GM23338 (cell line): ENCODE measurements around the gene ZBTB46. TPM values are rescaled to one million over a fixed set of nuclear protein-coding genes. Genes with fewer than 3 reads are reported as not detected.

Experiments used
- CTCF ChIP-seq, 2 experiments: fragments of 200-600 bp in 1 of 2; sonication (generic) in 1 of 2; conservative IDR thresholded peaks; 2 replicates each; pipeline versions ENCODE4 v1.5.1 to v1.6.1; 2016 to 2017; ENCODE audit warnings: antibody characterized with exemption in 2 of 2, low read depth in 2 of 2, mild to moderate bottlenecking in 2 of 2, moderate library complexity in 1 of 2
- EZH2 ChIP-seq: fragments of 200-600 bp; sonication (generic); IDR thresholded peaks from one replicate; pipeline ENCODE4 v1.8.0; 2017; ENCODE audit warnings: antibody characterized with exemption, mild to moderate bottlenecking, low read depth; ENCODE audit not compliant: unreplicated experiment
- JUNB ChIP-seq: IDR thresholded peaks from one replicate; pipeline ENCODE4 v1.6.1; 2016; ENCODE audit warnings: antibody characterized with exemption; ENCODE audit not compliant: unreplicated experiment
- STAT1 ChIP-seq: IDR thresholded peaks from one replicate; pipeline ENCODE4 v1.6.1; 2016; ENCODE audit warnings: antibody characterized with exemption; ENCODE audit not compliant: unreplicated experiment
- ZNF462 ChIP-seq: fragments of 250-450 bp; sonication (Bioruptor Pico); IDR thresholded peaks from 2 replicates; pipeline ENCODE4 v1.5.0; 2020; ENCODE audit warnings: mild to moderate bottlenecking, moderate library complexity
- polyA plus RNA-seq: library from polyadenylated mRNA; unstranded; fragments of >200 nt; fragmentation: Nextera tagmentation; extraction: Ambion mirVana; gene quantifications from 2 replicates; pipeline ENCODE4 v1.2.1, GENCODE V29; 2016
- total RNA-seq: library from RNA; depleted of rRNA; stranded (reverse); fragments of >200 nt; shearing (Covaris generic); gene quantifications from 2 replicates; pipeline ENCODE4 v1.2.3, GENCODE V29; 2014
- TF ChIP-seq, protein P1 (sequence below): IDR thresholded peaks from 2 replicates; pipeline ENCODE4 v1.6.1; 2016; ENCODE audit warnings: antibody characterized with exemption

Gene ZBTB46
- total and polyA plus RNA-seq, 2 experiments from 2014 or later, result 3.2 to 26.9 TPM

GRCh38 chr20:63859166-63859699, 28.2 kb upstream of the ZBTB46 start (continued):
- TF ChIP-seq ZNF462 (CRISPR knock-in tag) (no peak), EZH2 (no peak), JUNB (no peak), STAT1 (no peak), CTCF (conservative IDR thresholded peaks at IDR 0.05; ENCODE audit: low read depth in 2 of 2) (no peak)
- TF ChIP-seq, protein P1, sequence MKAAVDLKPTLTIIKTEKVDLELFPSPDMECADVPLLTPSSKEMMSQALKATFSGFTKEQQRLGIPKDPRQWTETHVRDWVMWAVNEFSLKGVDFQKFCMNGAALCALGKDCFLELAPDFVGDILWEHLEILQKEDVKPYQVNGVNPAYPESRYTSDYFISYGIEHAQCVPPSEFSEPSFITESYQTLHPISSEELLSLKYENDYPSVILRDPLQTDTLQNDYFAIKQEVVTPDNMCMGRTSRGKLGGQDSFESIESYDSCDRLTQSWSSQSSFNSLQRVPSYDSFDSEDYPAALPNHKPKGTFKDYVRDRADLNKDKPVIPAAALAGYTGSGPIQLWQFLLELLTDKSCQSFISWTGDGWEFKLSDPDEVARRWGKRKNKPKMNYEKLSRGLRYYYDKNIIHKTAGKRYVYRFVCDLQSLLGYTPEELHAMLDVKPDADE, result no peak
